Activated CD4-positive, CD25-positive, alpha-beta regulatory T cell treated with anti-CD3 and anti-CD28 coated beads, Interleukin-2, amount 50 U/mL, for 72 hours (primary cell): Measurements from ENCODE around the gene ATP11B.

Source experiments
- DNase-seq: peaks from one replicate; pipeline ENCODE4 v3.0.0; 2021

ATP11B gene

GRCh38 chr3:182913889-182914288, 120.6 kb downstream of the ATP11B start:
- DNase-seq, result no peak

- no peak for DNase-seq
Measured at GRCh38 chr3:182914341-182914740, 121.0 kb downstream of the ATP11B start.

- DNase-seq, result no peak
Measured at GRCh38 chr3:182917134-182917533, 123.8 kb downstream of the ATP11B start.

- DNase-seq, result no peak
Measured at GRCh38 chr3:182919866-182920357, 126.6 kb downstream of the ATP11B start.

- DNase-seq, result no peak
Measured at GRCh38 chr3:182920515-182921084, 127.3 kb downstream of the ATP11B start.

GRCh38 chr3:182921665-182922355, 128.5 kb downstream of the ATP11B start:
- DNase-seq, result no peak

- DNase-seq, result no peak
Measured at GRCh38 chr3:182925330-182925943, 132.1 kb downstream of the ATP11B start.

- no peak for DNase-seq
Measured at GRCh38 chr3:182925944-182926337, 132.6 kb downstream of the ATP11B start.

GRCh38 chr3:182935803-182936202, 142.5 kb downstream of the ATP11B start:
- DNase-seq, result no peak

GRCh38 chr3:182936239-182936917, 143.1 kb downstream of the ATP11B start:
- no peak for DNase-seq

- no peak for DNase-seq
Measured at GRCh38 chr3:182936918-182937285, 143.6 kb downstream of the ATP11B start.

GRCh38 chr3:182937293-182938051, 144.2 kb downstream of the ATP11B start:
- DNase-seq, result no peak

GRCh38 chr3:182940266-182940808, 147.0 kb downstream of the ATP11B start:
- no peak for DNase-seq

GRCh38 chr3:182941719-182942118, 148.4 kb downstream of the ATP11B start:
- no peak for DNase-seq

- DNase-seq, result no peak
Measured at GRCh38 chr3:182947888-182948287, 154.6 kb downstream of the ATP11B start.

- no peak for DNase-seq
Measured at GRCh38 chr3:182948305-182948704, 155.0 kb downstream of the ATP11B start.

- no peak for DNase-seq
Measured at GRCh38 chr3:182949688-182950087, 156.4 kb downstream of the ATP11B start.

- no peak for DNase-seq
Measured at GRCh38 chr3:182954553-182955235, 161.4 kb downstream of the ATP11B start.

GRCh38 chr3:182957226-182957625, 163.9 kb downstream of the ATP11B start:
- no peak for DNase-seq

- DNase-seq, result no peak
Measured at GRCh38 chr3:182957676-182958266, 164.5 kb downstream of the ATP11B start.
